HTERT RPE-1 (cell line): ENCODE results near the gene NPAS2.

Experiments
- in situ Hi-C: fragments of 300-500 bp; cut with MboI; formaldehyde crosslinking; loops from 4 replicates; pipeline ENCODE4 v1.14.3; 2020; ENCODE audit warnings: low sequenced_read_pairs

The NPAS2 gene

DNA sequence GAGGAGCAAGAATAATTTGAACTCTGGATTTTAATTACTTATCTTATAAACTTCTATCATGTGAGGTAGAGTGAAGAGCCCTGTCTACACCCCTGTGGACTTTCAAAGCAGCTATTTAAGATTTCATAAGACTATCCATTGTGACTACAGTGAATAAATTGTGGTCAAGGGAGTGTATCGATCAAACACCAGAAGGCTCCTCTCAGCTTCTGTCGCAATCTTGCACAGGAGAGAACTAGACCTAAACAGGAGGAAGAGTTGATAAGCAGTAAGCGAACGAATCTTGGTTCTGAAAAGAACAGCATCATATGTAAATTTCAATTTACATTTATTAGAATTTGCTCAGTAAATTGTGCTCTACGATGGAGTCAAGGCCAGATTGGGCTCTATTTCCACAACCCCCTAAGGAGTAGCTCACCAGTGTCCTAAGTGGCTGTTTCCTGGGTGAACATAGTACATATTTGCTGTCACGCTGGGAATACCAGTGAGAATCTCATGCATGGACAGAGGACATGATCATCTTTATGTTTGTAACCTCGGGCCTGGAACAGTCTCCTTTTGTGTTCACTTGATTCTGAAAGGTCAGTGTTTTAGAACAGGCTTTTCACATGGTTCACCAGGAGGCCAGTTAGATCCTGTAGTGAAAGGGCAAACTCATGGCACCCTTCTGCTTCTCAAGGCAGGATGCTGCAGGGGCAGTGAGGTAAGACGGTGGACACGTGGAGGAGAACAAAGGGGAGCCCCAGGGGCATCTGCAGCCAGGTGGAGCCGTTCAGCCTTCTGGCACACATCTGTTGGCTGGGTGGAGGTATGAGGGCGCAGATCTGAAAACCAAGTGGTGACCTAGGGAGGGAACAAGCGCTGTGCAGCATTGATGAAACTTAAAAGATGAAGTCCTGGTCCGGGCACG lies 33.3 kb downstream of the NPAS2 start:
- in situ Hi-C loops, result no loop called here

GRCh38 chr2:100853909-100854810 lies 34.2 kb downstream of the NPAS2 start:
- in situ Hi-C loops, result no loop called here

GRCh38 chr2:100855084-100855483 lies 35.1 kb downstream of the NPAS2 start:
- in situ Hi-C loops, result no loop called here

GRCh38 chr2:100855606-100856005 lies 35.7 kb downstream of the NPAS2 start:
- in situ Hi-C loops, result no loop called here

GRCh38 chr2:100856732-100857131 lies 36.8 kb downstream of the NPAS2 start:
- in situ Hi-C loops, result no loop called here

DNA sequence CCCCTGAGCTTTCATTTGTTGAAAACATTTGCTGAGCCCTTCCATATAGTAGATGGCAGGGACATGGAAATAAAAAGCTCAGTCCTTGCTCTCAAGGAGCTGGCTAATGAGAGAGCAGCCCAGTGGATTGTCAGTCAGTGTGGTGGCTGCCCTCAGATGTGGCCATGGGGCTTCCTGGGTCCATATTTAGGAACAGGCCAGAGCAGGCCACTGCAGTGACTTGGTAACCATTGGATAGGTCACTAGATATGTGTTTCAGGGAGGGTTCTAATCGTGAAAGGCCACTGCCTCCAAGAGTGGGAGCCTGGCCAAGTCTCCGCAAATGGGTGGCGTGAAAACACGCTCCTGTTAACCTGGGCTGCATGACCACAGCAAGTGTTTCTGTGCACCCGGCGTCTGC lies 37.4 kb downstream of the NPAS2 start:
- in situ Hi-C loops, result no loop called here

- in situ Hi-C loops, result no loop called here
These were observed 38.0 kb downstream of the NPAS2 start for GRCh38 chr2:100857915-100858314.

DNA sequence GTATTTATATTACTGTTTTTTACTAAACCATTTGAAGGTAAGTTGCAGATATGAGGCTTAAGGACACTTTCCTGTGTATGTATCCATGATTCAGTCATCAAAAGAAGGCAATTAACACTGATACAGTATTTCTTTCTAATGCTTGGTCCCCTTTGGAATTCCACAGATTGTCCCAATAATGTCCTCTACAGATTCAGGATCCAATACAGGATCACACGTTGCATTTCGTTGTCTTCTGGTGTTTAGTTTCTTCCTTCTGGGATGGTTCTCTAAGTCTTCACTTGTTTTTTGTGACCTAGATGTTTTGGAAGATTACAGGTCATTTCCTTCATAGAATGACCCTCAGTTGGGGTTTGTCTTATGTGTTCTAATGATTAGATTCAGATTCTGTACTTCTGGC lies 40.0 kb downstream of the NPAS2 start:
- in situ Hi-C loops, result no loop called here

DNA sequence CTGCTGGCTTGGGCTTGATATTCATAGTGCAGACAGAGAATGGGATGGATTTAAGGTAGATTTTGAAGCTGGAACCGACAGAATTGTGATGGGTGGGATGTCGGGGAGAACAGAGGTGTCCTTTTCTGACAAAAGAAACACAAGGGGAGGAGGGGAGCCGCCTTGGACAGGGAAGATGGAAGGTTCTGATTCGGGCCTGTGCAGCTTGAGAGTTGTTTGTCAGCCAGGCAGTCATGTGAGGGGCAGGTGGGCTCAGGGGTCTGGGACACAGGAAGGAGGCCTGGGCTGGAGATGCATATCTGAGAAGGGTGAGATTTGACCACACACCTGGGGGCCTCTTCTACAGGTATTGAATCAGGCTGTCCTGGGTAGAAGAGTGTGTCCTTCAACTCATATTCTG lies 41.4 kb downstream of the NPAS2 start:
- in situ Hi-C loops, result no loop called here

DNA sequence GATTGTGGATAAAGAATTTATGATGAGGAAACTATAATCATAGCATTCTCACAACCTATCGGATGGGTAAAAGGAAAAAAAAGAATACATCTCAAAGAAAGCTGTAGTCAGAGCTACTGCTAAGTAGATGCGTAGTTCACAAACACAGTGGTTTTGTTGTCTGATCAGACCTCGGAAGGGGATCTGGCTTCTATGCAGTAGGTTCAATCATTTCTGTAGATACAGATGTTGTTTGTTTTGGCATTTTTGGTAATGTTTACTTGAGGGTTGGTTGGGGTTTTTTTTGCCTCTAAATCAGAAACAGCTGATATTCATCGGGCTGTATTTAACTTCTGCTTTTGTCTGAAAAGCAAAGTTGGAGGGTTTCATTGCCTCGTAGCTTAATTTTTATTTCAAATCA lies 42.1 kb downstream of the NPAS2 start:
- in situ Hi-C loops, result no loop called here

- in situ Hi-C loops, result no loop called here
These were observed 46.0 kb downstream of the NPAS2 start for GRCh38 chr2:100865816-100866460.

- in situ Hi-C loops, result no loop called here
These were observed 48.1 kb downstream of the NPAS2 start for GRCh38 chr2:100868083-100868482.

- in situ Hi-C loops, result no loop called here
These were observed 49.2 kb downstream of the NPAS2 start for GRCh38 chr2:100869120-100869519.

GRCh38 chr2:100870652-100871531 lies 51.0 kb downstream of the NPAS2 start:
- in situ Hi-C loops, result no loop called here

DNA sequence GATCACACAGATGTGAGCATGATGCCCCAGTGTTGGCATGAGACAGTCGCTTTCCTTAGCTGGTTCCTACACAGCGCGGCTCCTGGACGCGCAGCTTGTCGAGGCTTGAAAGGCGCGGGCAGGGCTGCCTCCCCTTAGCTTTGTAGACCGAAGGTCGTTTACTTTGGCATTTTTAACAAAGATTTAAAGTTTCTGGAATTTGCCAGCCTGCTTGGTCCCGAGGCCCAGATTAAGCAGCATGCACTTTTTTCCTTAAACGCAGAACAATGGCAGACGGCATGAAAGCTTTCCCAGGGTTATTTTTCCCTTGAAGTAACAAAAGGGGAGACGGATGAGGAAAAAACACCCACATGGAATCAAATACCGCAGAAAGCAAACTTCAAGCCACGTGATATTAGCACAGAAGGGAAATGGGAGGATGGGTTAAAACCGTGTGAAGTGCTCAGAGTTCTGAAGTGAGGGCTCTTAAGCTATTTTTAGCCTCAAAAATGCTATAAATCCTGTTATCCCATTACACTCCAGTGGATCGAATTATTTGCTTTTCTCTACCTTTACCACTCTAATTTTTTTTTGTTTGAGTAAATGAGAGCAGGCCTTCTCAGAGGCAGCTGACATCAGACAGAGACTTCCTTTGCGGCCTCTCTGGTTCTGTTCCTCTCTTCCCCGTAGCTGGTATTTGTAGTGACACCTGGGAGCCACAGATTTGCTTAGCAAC lies 55.7 kb downstream of the NPAS2 start:
- in situ Hi-C loops, result no loop called here

GRCh38 chr2:100876231-100876860 lies 56.4 kb downstream of the NPAS2 start:
- in situ Hi-C loops, result no loop called here

DNA sequence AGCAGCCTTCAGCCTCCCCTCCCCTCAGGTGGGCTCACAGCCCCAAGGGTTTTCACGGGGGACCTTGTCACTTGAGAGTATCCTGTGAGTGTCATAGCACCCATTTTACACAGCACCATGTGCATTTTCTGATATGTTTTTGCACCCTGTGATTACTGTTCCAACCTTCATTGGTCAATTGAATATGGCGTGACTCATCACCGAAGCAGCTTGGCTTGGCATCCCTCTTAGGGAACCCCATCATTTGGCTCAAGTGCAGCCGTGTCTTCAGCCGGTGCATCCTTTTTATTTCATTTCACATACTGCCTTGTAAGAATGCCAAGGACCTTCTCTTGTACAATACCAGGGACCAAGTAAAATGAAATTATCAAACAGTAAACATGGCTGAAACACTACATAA lies 57.6 kb downstream of the NPAS2 start:
- in situ Hi-C loops, result no loop called here

DNA sequence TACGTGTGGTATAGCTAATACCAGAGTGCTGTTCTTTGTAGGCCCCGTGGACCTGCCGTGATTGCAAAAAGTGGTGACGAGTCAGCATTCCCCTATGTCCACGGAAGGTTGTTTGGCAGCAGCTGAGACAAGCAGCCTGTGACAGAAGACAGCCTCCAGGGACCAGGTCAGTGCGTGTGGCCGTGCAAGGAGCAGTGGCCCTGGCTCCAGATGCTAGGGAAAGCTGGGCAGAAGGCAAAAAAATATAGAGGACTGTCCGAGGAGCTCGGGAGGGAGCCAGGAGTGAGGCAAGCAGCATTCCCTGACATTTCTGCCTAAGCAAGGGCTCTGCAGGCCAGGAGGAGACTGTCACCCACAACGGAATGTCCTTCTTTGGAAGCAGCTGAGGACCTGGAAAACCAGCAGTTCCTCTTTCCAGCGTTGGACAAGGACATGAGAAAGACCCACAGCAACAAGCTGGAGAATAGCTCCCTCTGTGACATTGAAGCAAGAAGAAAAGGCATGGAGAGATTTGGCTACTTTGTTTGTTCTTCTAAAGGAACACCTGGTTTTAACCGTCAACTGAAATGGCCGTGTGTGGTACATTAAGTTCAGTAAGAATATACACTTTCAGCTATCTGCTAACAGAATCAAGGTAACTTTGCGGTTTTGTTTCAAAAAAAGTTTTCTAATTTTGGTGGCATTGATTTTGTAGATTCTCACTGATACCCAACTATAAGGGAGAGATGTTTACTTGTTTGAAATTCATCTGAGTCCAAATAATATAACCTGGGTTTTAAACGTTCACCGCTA lies 58.3 kb downstream of the NPAS2 start:
- in situ Hi-C loops, result no loop called here
